HG02678 (cell line): ENCODE data around the gene TDRKH.

Source experiments
- ATAC-seq: cut with Tn5 transposase; IDR thresholded peaks from one replicate; pipeline ENCODE4 v1.9.1; 2021; ENCODE audit warnings: mild to moderate bottlenecking, moderate library complexity; ENCODE audit not compliant: unreplicated experiment

TDRKH gene

GRCh38 chr1:151825204-151825603, 34.9 kb upstream of the TDRKH start:
- no peak for ATAC-seq

- no peak for ATAC-seq
Observed at GRCh38 chr1:151823175-151823574, 32.9 kb upstream of the TDRKH start.

- ATAC-seq = no peak
Observed at GRCh38 chr1:151822404-151822803, 32.1 kb upstream of the TDRKH start.

GRCh38 chr1:151820940-151821339, 30.6 kb upstream of the TDRKH start:
- no peak for ATAC-seq

- ATAC-seq = no peak
Observed at GRCh38 chr1:151819976-151820623, 29.8 kb upstream of the TDRKH start.

GRCh38 chr1:151819227-151819835, 29.0 kb upstream of the TDRKH start:
- ATAC-seq = no peak

- ATAC-seq = no peak
Observed at GRCh38 chr1:151817353-151817730, 27.0 kb upstream of the TDRKH start.

GRCh38 chr1:151816548-151817352, 26.4 kb upstream of the TDRKH start:
- no peak for ATAC-seq

GRCh38 chr1:151815716-151816327, 25.5 kb upstream of the TDRKH start:
- no peak for ATAC-seq

- ATAC-seq = no peak
Observed at GRCh38 chr1:151814971-151815545, 24.8 kb upstream of the TDRKH start.

- ATAC-seq = no peak
Observed at GRCh38 chr1:151814426-151814825, 24.1 kb upstream of the TDRKH start.

- no peak for ATAC-seq
Observed at GRCh38 chr1:151813271-151813977, 23.1 kb upstream of the TDRKH start.

GRCh38 chr1:151811181-151811580, 20.9 kb upstream of the TDRKH start:
- ATAC-seq = no peak

- no peak for ATAC-seq
Observed at GRCh38 chr1:151809985-151810556, 19.8 kb upstream of the TDRKH start.

- no peak for ATAC-seq
Observed at GRCh38 chr1:151809290-151809984, 19.1 kb upstream of the TDRKH start.

- ATAC-seq = no peak
Observed at GRCh38 chr1:151807766-151808165, 17.5 kb upstream of the TDRKH start.

GRCh38 chr1:151807131-151807530, 16.8 kb upstream of the TDRKH start:
- no peak for ATAC-seq

- ATAC-seq = no peak
Observed at GRCh38 chr1:151806170-151806569, 15.9 kb upstream of the TDRKH start.

- ATAC-seq = no peak
Observed at GRCh38 chr1:151805066-151805820, 14.9 kb upstream of the TDRKH start, which contains the start of gene LINGO4. LINGO4 (minus strand) TSS chr1:151805419; CDS start chr1:151802704, 2,715 bp downstream.
